ENCODE results near the gene TMEM59L.

The TMEM59L gene

GRCh38 chr19:18577365-18577914, 35.2 kb upstream of the TMEM59L start:
- Histone ChIP-seq H3K79me2 (ENCODE audit: control insufficient read depth, low read length) (peaks cover 28% of the 10 kb centered on the region), H3F3A (ENCODE audit: control insufficient read depth, insufficient read depth) (peaks cover 42% of the 10 kb centered on the region), H4K20me1 (ENCODE audit: control insufficient read depth, insufficient read depth, low read depth, low read length) (peaks cover 18% of the 10 kb centered on the region), H3K36me3 (ENCODE audit: control insufficient read depth, low read length) (peaks cover 52% of the 10 kb centered on the region), H3K4me1 (ENCODE audit: control insufficient read depth, low read length) (peaks cover 13% of the 10 kb centered on the region), H3K27me3 (ENCODE audit: control insufficient read depth, low read length) (no peaks in the 10 kb centered on the region), H3K4me2 (ENCODE audit: low read length) (no peak overlapping the region), H3K9me3 (ENCODE audit: control insufficient read depth, insufficient read depth, low read length) (no peaks in the 10 kb centered on the region), H3K4me3 (ENCODE audit: low read length) (no peak overlapping the region), H3K9me2 (replicated peaks; ENCODE audit: control insufficient read depth, low read length) (no peaks in the 10 kb centered on the region), H3K27ac (ENCODE audit: low read depth, low read length) (no peak overlapping the region)
- TF ChIP-seq EZH2phosphoT487 (IDR thresholded peaks at IDR 0.05; ENCODE audit: borderline replicate concordance, low read length): no peak
- no peak for TF ChIP-seq CTCF (IDR thresholded peaks at IDR 0.05; ENCODE audit: low read depth, low read length, poor library complexity, severe bottlenecking)

GRCh38 chr19:18580311-18580710, 32.4 kb upstream of the TMEM59L start:
- Histone ChIP-seq H3K4me2 (ENCODE audit: low read length) (no peak overlapping the region), H3K27me3 (ENCODE audit: control insufficient read depth, low read length) (no peaks in the 10 kb centered on the region), H3K9me3 (ENCODE audit: control insufficient read depth, insufficient read depth, low read length) (no peaks in the 10 kb centered on the region), H3K36me3 (ENCODE audit: control insufficient read depth, low read length) (peaks cover 23% of the 10 kb centered on the region), H3K27ac (ENCODE audit: low read depth, low read length) (no peak overlapping the region), H3K4me1 (ENCODE audit: control insufficient read depth, low read length) (peaks cover 4% of the 10 kb centered on the region), H3F3A (ENCODE audit: control insufficient read depth, insufficient read depth) (peaks cover 34% of the 10 kb centered on the region), H3K4me3 (ENCODE audit: low read length) (no peak overlapping the region), H3K79me2 (ENCODE audit: control insufficient read depth, low read length) (no peaks in the 10 kb centered on the region), H3K9me2 (replicated peaks; ENCODE audit: control insufficient read depth, low read length) (no peaks in the 10 kb centered on the region), H4K20me1 (ENCODE audit: control insufficient read depth, insufficient read depth, low read depth, low read length) (no peaks in the 10 kb centered on the region)
- TF ChIP-seq CTCF (IDR thresholded peaks at IDR 0.05; ENCODE audit: low read depth, low read length, poor library complexity, severe bottlenecking): no peak
- no peak for TF ChIP-seq EZH2phosphoT487 (IDR thresholded peaks at IDR 0.05; ENCODE audit: borderline replicate concordance, low read length)

GRCh38 chr19:18586306-18586705, 26.4 kb upstream of the TMEM59L start:
- TF ChIP-seq CTCF (IDR thresholded peaks at IDR 0.05; ENCODE audit: low read depth, low read length, poor library complexity, severe bottlenecking) (peak; percentile 10), EZH2phosphoT487 (IDR thresholded peaks at IDR 0.05; ENCODE audit: borderline replicate concordance, low read length) (no peak)
- H3K79me2 ChIP-seq (ENCODE audit: control insufficient read depth, low read length): peaks cover 18% of the 10 kb centered on the region
- peaks cover 15% of the 10 kb centered on the region for H3K36me3 ChIP-seq (ENCODE audit: control insufficient read depth, low read length)
- H3F3A ChIP-seq (ENCODE audit: control insufficient read depth, insufficient read depth): peaks cover 16% of the 10 kb centered on the region
- no peaks in the 10 kb centered on the region for H3K9me2 ChIP-seq (replicated peaks; ENCODE audit: control insufficient read depth, low read length)
- peak overlapping the region; percentile 34; the same call in 1 of the 2 replicates for H3K4me3 ChIP-seq (ENCODE audit: low read length)
- no peaks in the 10 kb centered on the region for H4K20me1 ChIP-seq (ENCODE audit: control insufficient read depth, insufficient read depth, low read depth, low read length)
- peaks cover 51% of the 10 kb centered on the region for H3K4me1 ChIP-seq (ENCODE audit: control insufficient read depth, low read length)
- H3K27me3 ChIP-seq (ENCODE audit: control insufficient read depth, low read length): no peaks in the 10 kb centered on the region
- H3K27ac ChIP-seq (ENCODE audit: low read depth, low read length): peak overlapping the region; percentile 16
- peak overlapping the region; percentile 45 for H3K4me2 ChIP-seq (ENCODE audit: low read length)
- no peaks in the 10 kb centered on the region for H3K9me3 ChIP-seq (ENCODE audit: control insufficient read depth, insufficient read depth, low read length)
